H9 (cell line): ENCODE results near the gene URB1. TPM values are rescaled to one million over a fixed set of nuclear protein-coding genes. Genes with fewer than 3 reads are reported as not detected.

Experiments
- DNase-seq: peaks from one replicate; pipeline ENCODE4 v3.0.0-alpha.2; 2017
- H2AFZ ChIP-seq: one replicate; pipeline ENCODE4 v1.6.1; 2013; ENCODE audit warnings: mild to moderate bottlenecking, low read length, control low read depth, moderate library complexity
- H2AK5ac ChIP-seq: 2 replicates; pipeline ENCODE4 v1.6.1; 2013; ENCODE audit warnings: low read length, control low read depth, mixed read lengths; ENCODE audit not compliant: insufficient read length
- H2BK120ac ChIP-seq: one replicate; pipeline ENCODE4 v1.6.1; 2013; ENCODE audit warnings: low read depth, mild to moderate bottlenecking, low read length, control low read depth, inconsistent platforms; ENCODE audit not compliant: poor library complexity, severe bottlenecking
- H2BK12ac ChIP-seq: 2 replicates; pipeline ENCODE4 v1.6.1; 2013; ENCODE audit warnings: low read length, control low read depth, mixed read lengths, low read depth; ENCODE audit not compliant: insufficient read length
- H2BK15ac ChIP-seq: 2 replicates; pipeline ENCODE4 v1.6.1; 2013; ENCODE audit warnings: low read depth, low read length, control low read depth
- H2BK20ac ChIP-seq: one replicate; pipeline ENCODE4 v1.6.1; 2013; ENCODE audit warnings: low read depth, mild to moderate bottlenecking, low read length, control low read depth, inconsistent platforms; ENCODE audit not compliant: poor library complexity, severe bottlenecking
- H2BK5ac ChIP-seq: 2 replicates; pipeline ENCODE4 v1.6.1; 2013; ENCODE audit warnings: low read length, control low read depth, mixed read lengths; ENCODE audit not compliant: insufficient read length
- H3K14ac ChIP-seq: 2 replicates; pipeline ENCODE4 v1.6.1; 2013; ENCODE audit warnings: low read length, control low read depth; ENCODE audit not compliant: insufficient read depth
- H3K18ac ChIP-seq: 2 replicates; pipeline ENCODE4 v1.6.1; 2013; ENCODE audit warnings: low read depth, mild to moderate bottlenecking, mixed read lengths, low read length, control low read depth; ENCODE audit not compliant: insufficient read length
- H3K23ac ChIP-seq: 2 replicates; pipeline ENCODE4 v1.6.1; 2013; ENCODE audit warnings: low read length, control low read depth, mixed read lengths, low read depth; ENCODE audit not compliant: insufficient read length
- H3K23me2 ChIP-seq: 2 replicates; pipeline ENCODE4 v1.6.1; 2013; ENCODE audit warnings: low read depth, mild to moderate bottlenecking, mixed read lengths, low read length, control low read depth; ENCODE audit not compliant: insufficient read length, poor library complexity, severe bottlenecking
- H3K27ac ChIP-seq: 2 replicates; pipeline ENCODE4 v1.5.1; 2013; ENCODE audit warnings: low read length, control low read depth, mixed read lengths, low read depth; ENCODE audit not compliant: insufficient read length
- H3K27me3 ChIP-seq: 2 replicates; pipeline ENCODE4 v1.6.1; 2013; ENCODE audit warnings: low read length, control low read depth, inconsistent platforms; ENCODE audit not compliant: insufficient read depth
- H3K4ac ChIP-seq: 2 replicates; pipeline ENCODE4 v1.6.1; 2013; ENCODE audit warnings: low read depth, mild to moderate bottlenecking, control low read depth, inconsistent platforms, low read length, moderate library complexity
- H3K4me1 ChIP-seq: 2 replicates; pipeline ENCODE4 v1.6.1; 2013; ENCODE audit warnings: low read length, control low read depth, inconsistent platforms; ENCODE audit not compliant: insufficient read depth
- H3K4me2 ChIP-seq: 2 replicates; pipeline ENCODE4 v1.6.1; 2013; ENCODE audit warnings: low read length, control low read depth, mixed read lengths; ENCODE audit not compliant: insufficient read length, insufficient read depth
- H3K56ac ChIP-seq: 2 replicates; pipeline ENCODE4 v1.6.1; 2013; ENCODE audit warnings: low read depth, mild to moderate bottlenecking, mixed read lengths, low read length, control low read depth; ENCODE audit not compliant: insufficient read length
- H3K79me1 ChIP-seq: 2 replicates; pipeline ENCODE4 v1.6.1; 2013; ENCODE audit warnings: low read depth, mild to moderate bottlenecking, moderate library complexity, low read length, control low read depth, inconsistent platforms; ENCODE audit not compliant: insufficient read depth, poor library complexity, severe bottlenecking
- H3K79me2 ChIP-seq: 2 replicates; pipeline ENCODE4 v1.6.1; 2013; ENCODE audit warnings: low read length, control low read depth, inconsistent platforms; ENCODE audit not compliant: insufficient read depth
- H3K9ac ChIP-seq: 2 replicates; pipeline ENCODE4 v1.6.1; 2013; ENCODE audit warnings: low read length, control low read depth, mixed read lengths; ENCODE audit not compliant: insufficient read length; ENCODE audit errors: extremely low read depth
- H3K9me3 ChIP-seq: one replicate; pipeline ENCODE4 v1.6.1; 2013; ENCODE audit warnings: low read depth, low read length, inconsistent platforms; ENCODE audit not compliant: control insufficient read depth
- H3T11ph ChIP-seq: one replicate; pipeline ENCODE4 v1.6.1; 2013; ENCODE audit warnings: mild to moderate bottlenecking, low read length, control low read depth, inconsistent platforms
- H4K20me1 ChIP-seq: one replicate; pipeline ENCODE4 v1.6.1; 2013; ENCODE audit not compliant: control insufficient read depth, insufficient read length, insufficient read depth
- H4K5ac ChIP-seq: 2 replicates; pipeline ENCODE4 v1.6.1; 2013; ENCODE audit warnings: low read depth, mild to moderate bottlenecking, mixed read lengths, low read length, control low read depth; ENCODE audit not compliant: insufficient read length
- H4K8ac ChIP-seq: replicated peaks from 2 replicates; pipeline ENCODE4 v1.6.1; 2013; ENCODE audit warnings: low read length, control low read depth, mixed read lengths, low read depth; ENCODE audit not compliant: insufficient read length
- H4K91ac ChIP-seq: 2 replicates; pipeline ENCODE4 v1.6.1; 2013; ENCODE audit warnings: low read depth, mild to moderate bottlenecking, moderate library complexity, mixed read lengths, low read length, control low read depth; ENCODE audit not compliant: insufficient read length
- H3K27ac Mint-ChIP-seq, 3 experiments: 2 replicates in 2 of 3; 3 replicates in 1 of 3; pipeline ENCODE4 v1.8.0; 2020 to 2021; ENCODE audit warnings: mixed read lengths in 3 of 3, mild to moderate bottlenecking in 1 of 3, moderate library complexity in 1 of 3
- H3K27me3 Mint-ChIP-seq: 2 replicates; pipeline ENCODE4 v1.8.0; 2021; ENCODE audit warnings: low read depth, mild to moderate bottlenecking, moderate library complexity, mixed read lengths
- H3K36me3 Mint-ChIP-seq, 3 experiments: 2 replicates in 2 of 3; 3 replicates in 1 of 3; pipeline ENCODE4 v1.8.0; 2020 to 2021; ENCODE audit warnings: low read depth in 3 of 3, mixed read lengths in 3 of 3; ENCODE audit not compliant: insufficient read depth in 1 of 3
- H3K4me1 Mint-ChIP-seq, 2 experiments: 2 replicates each; pipeline ENCODE4 v1.8.0; 2020; ENCODE audit warnings: mixed read lengths in 2 of 2
- H3K4me3 Mint-ChIP-seq, 2 experiments: 2 replicates in 1 of 2; 3 replicates in 1 of 2; pipeline ENCODE4 v1.8.0; 2020 to 2021; ENCODE audit warnings: mild to moderate bottlenecking in 2 of 2, mixed read lengths in 2 of 2, moderate library complexity in 1 of 2
- H3K9me3 Mint-ChIP-seq, 2 experiments: 2 replicates in 1 of 2; 3 replicates in 1 of 2; pipeline ENCODE4 v1.8.0; 2020; ENCODE audit warnings: mild to moderate bottlenecking in 2 of 2, mixed read lengths in 2 of 2, moderate library complexity in 1 of 2
- CTCF ChIP-seq: fragments of 200-600 bp; sonication (generic); conservative IDR thresholded peaks from 3 replicates; pipeline ENCODE4 v1.8.0; 2021; ENCODE audit warnings: antibody characterized with exemption, mild to moderate bottlenecking
- WGBS: extraction: QIAGEN DNeasy Blood & Tissue Kit; methylation state at CpG from one replicate; pipeline ENCODE4 v1.1.7; 2013; ENCODE audit warnings: missing lambda C conversion rate, low lambda C conversion rate, mixed read lengths; ENCODE audit not compliant: insufficient read length; ENCODE audit errors: extremely low coverage; 5-methylcytosine and 5-hydroxymethylcytosine counted together
- long read RNA-seq: library from polyadenylated mRNA; unstranded; transcript quantifications from one replicate; pipeline ENCODE4 v2.0.0, GENCODE V29; 2020
- total RNA-seq: library from RNA; stranded (reverse); gene quantifications from 2 replicates; pipeline ENCODE4 v1.2.1, GENCODE V29; 2021

Gene URB1
- total RNA-seq, result 20.4 and 23.5 TPM in 2 replicates
- long read RNA-seq, partial matches to known transcripts, result 20 of 26 reads
- long read RNA-seq, other reads (novel, unspliced or antisense), result 6 of 26 reads

- no peak within 1 kb of the TSS for H4K5ac ChIP-seq
- no peak within 1 kb of the TSS for H2BK20ac ChIP-seq
- no peak within 1 kb of the TSS for H2AFZ ChIP-seq
- peaks cover 24% of the 10 kb centered on the region in 2 experiments for H3K9me3 Mint-ChIP-seq
- no peak within 1 kb of the TSS for H3K4ac ChIP-seq
- H3K9ac ChIP-seq, result peak within 1 kb of the TSS; percentile 71
- H4K20me1 ChIP-seq, result no peaks in the 10 kb centered on the region
- H3K79me1 ChIP-seq, result peaks cover 8% of the 10 kb centered on the region
- H3K4me1 ChIP-seq, result no peaks in the 10 kb centered on the region; the same call in 1 of the 2 replicates
- H4K8ac ChIP-seq, result no peak within 1 kb of the TSS
- H3K23ac ChIP-seq, result no peak within 1 kb of the TSS
- no peak for TF ChIP-seq CTCF
- H3K56ac ChIP-seq, result no peak within 1 kb of the TSS
- H3K27ac ChIP-seq, result no peak within 1 kb of the TSS
- peaks cover 32% of the 10 kb centered on the region for H3K79me2 ChIP-seq
- H3K27me3 Mint-ChIP-seq, result peaks cover 50% of the 10 kb centered on the region
- H3K4me2 ChIP-seq, result peak within 1 kb of the TSS; percentile 99
- DNase-seq, result peak; percentile 93
- no peak within 1 kb of the TSS for H2BK120ac ChIP-seq
- H3K4me1 Mint-ChIP-seq, result peaks cover 21 to 22% of the 10 kb centered on the region in 2 experiments
- no peaks in the 10 kb centered on the region for H3K27me3 ChIP-seq
- no peak within 1 kb of the TSS for H3K18ac ChIP-seq
- H3K4me3 Mint-ChIP-seq, result peak within 1 kb of the TSS; percentile 89 to 93
- H2BK15ac ChIP-seq, result no peak within 1 kb of the TSS
- peak within 1 kb of the TSS; percentile 9; the same call in 1 of the 2 replicates for H3K14ac ChIP-seq
- H3T11ph ChIP-seq, result no peak within 1 kb of the TSS
- peaks cover 9 to 20% (median 18%) of the 10 kb centered on the region in 3 experiments for H3K36me3 Mint-ChIP-seq
- no peak within 1 kb of the TSS for H4K91ac ChIP-seq
- no peaks in the 10 kb centered on the region for H3K9me3 ChIP-seq
- no peak within 1 kb of the TSS for H2BK5ac ChIP-seq
- no peak within 1 kb of the TSS for H2AK5ac ChIP-seq
- no peak within 1 kb of the TSS for H2BK12ac ChIP-seq
- no CpG with 5 or more reads among the region's 59 CpGs for WGBS
- H3K27ac Mint-ChIP-seq, result peak within 1 kb of the TSS in 1 of 3 experiments; percentile 77; a peak in 1 of 7 replicates
- H3K23me2 ChIP-seq, result peaks cover 9% of the 10 kb centered on the region
Observed at GRCh38 chr21:32392880-32393676, at the start of gene URB1. Gene URB1, minus strand, starts transcription at chr21:32393012. Its CDS starts 102 bp downstream, at chr21:32392910.
